HK-2 (cell line): ENCODE data around the gene KRT15.

Experiments used
- DNase-seq: peaks from one replicate; pipeline ENCODE4 v3.0.0-alpha.2; 2018; ENCODE audit not compliant: unreplicated experiment

The KRT15 gene

DNA sequence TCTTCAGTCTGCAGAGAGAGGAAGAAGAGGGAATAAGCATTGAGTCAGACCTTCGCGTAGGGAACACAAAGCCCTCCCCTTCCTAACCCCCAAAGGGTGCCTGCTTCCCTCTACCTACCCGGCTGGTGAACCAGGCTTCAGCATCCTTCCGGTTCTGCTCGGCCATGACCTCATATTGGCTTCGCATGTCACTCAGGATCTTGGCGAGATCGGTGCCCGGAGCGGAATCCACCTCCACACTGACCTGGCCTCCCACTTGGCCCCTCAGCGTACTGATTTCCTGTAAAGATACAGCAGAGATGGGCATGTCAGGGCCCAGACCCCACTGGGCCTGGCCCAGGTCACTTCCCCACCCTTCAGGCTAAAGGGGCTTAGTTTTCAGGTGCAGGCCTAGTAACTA lies 5.6 kb upstream of the KRT15 start:
- DNase-seq = no peak

DNA sequence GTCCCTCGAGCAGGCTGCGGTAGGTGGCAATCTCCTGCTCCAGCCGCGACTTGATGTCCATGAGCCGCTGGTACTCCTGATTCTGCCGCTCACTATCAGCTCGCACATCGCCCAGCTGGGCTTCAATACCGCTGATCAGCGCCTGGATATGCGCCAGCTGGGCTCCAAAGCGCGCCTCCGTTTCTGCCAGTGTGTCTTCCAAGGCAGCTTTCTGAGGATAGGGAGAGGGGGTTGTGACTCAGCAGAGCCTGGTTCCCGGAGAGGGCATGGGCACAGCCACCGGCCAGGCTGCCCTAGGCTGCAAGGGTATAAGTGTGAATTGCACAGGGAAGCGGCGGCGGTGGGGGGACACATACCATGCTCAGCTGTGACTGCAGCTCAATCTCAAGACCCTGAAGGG lies 5.1 kb upstream of the KRT15 start:
- DNase-seq = no peak

DNA sequence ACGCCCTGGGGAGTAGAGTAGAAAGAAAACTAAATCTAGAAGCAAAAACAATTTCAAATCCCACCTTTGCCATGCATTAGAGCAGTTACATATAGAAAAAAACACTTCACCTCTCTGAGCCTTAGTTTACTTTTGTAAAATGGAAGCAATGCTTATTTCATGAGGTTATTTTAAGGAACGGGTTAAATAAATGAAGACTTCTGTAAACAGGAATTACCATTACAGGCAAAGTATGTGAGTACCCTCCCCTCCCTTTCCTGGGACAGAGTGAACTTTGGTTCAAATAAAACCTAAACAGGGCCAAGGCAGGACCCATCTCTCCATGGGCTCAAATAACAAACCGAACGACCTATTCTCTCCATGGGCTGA lies 4.5 kb upstream of the KRT15 start:
- no peak for DNase-seq

DNA sequence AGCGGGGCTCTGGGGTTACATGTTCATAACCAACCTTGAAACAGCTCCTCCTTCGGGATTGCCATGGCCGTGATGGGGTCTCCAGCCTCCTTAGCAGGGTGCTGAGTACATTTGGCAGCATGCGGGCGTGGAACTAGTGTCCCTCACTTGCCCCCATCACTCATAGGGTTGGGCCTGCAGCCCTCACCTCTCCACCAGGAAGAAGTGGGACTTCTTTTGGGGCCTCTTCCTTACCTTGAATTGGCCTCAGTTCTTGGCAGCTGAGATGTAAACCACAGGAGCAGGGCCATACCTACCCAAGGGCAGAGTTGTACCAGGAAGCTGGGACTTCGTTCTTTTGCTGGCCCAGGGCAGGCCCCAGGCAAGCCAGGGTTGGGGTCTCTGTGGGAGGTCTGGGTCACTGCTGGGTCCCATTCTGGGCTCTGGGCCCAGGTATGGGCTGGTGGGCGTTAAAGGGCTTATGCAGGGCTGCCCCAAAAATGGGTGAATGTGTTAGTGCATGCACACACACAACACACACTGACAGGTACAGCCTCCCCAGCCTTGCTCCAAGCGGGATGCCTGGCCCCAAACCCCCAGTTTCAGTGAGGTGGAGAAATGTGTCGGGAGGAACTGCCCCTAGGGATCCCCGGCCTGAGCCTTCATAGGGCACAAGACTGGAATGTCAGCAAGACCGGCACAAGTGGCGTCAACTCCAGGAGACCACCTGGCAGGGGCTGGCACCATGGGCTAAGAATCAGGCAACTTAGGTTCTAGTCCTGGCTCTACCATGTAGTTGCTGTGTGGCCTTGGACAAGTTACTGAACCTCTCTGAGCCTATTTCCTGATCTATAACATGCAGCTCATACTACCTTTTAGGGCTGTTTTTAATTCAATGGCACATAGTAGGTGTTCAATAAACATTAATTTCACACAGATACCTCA lies 3.9 kb upstream of the KRT15 start:
- peak; percentile 62 for DNase-seq

DNA sequence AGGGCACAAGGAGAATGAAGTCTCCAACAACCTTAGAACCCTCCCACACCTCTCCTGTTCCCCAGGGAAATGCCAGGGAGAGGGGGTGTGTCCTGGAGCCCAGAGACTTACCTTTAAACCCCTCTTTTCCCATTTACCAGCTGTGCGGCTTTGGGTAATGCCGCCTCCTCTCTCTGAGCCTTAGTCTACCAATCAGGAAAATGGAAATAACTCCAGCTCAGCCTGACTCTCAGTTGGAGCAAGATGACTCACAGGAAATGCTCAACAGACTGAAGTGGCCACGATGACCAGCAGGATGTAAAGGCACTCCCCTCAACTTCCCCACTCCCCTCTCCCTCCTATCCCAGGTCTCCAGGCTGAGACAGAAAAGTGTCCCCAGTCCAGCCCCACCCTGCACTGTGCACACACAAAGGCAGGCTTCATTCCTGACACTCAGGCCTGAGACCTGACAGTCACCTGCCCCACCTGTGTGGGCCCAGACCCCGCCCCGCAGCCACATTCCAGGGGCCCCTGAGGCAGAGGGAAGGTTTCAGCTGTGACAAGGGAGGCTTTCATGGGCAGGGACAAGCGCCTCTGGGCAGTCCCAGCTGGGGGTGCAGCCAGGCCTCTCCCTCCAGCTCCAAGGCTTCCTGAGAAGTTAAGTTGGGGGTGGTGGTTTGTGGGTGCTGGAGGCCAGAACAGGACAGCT lies 3.0 kb upstream of the KRT15 start:
- peak; percentile 86 for DNase-seq

DNA sequence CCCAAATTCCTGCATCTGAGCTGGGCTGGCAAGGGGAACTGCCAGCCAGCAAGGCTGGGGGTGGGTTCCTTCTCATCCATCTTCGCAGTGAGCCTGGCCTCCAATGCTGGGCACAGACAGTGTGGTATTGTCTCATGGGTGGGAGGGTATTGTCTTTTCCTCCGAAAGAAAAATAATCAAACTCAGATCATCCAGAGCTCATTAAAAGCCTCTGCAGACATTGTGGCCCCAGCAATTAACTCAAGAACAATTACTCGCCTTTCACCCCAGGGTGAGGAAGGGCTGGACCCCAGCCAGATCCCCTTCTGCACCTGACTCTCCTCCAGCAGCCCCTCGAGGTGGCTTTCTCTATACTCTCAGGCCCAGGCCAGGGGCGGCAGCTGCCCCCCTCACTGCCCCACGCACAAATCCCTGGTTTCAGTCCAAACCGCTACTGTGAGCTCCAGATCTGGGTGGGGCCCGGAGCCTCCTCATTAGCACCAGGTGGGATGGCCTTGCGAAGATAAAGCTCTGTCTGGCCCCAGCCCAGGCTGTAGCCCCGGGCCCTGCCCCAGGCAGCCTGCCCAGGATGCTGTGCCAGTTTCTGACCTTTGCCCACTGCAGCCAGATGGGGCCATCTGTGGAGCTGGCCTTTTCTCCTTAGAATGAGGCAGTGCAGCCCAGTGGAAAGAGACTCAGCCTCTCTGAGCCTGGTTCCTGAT lies 2.3 kb upstream of the KRT15 start:
- no peak for DNase-seq

DNA sequence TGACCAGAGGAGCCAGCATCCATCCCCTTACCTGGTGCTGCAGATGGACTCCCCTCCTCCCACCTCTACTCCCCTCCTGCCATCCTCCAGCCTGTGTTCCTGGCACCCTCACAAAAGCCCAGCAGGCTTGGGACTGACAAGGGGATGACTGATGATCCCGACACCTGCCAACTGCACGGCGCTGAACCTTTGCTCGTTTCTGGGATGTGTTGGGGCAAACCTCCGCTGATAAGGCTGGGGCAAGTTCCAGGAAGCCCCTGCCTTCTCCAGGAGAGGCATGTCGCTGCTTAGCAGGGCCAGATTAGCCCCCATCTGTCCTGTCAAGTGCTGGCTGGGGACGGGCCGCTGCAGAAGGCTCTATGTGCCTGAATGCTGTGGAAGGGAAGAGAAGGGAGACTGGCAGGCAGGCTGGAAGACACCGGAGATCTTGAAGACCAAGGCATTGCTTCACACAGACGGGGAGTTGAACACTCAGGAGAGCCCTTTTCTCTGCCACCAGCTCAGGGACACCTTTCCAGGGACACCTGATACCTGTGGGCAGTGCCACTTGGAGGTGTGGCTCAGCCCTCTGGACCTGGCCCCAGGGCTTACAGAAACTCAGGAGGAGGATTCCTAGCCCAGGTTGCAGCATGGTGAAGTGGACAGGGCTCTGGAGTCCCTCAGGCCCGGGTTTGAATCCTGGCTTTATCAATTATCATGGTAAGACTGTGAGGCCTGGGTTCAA lies 973 bp upstream of the KRT15 start:
- DNase-seq = no peak

DNA sequence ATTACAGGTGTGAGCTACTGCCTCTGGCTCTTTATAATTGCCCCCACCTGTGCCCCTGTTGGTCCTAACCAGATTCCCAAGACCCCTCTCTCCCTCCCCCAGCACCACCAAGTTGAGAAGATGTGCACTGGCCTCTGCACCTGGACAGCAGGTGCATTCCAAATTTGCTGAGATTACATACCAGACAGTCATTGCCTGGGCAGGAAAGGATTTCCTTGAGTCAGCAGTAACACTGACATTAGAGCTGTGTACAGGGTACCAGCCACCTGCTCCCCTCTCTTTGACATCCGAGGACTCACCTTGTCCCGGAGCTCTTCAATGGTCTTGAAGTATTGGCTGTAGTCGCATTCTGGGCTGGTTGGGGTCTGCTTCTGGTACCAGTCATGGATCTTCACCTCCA lies 659 bp downstream of the KRT15 start:
- no peak for DNase-seq

DNA sequence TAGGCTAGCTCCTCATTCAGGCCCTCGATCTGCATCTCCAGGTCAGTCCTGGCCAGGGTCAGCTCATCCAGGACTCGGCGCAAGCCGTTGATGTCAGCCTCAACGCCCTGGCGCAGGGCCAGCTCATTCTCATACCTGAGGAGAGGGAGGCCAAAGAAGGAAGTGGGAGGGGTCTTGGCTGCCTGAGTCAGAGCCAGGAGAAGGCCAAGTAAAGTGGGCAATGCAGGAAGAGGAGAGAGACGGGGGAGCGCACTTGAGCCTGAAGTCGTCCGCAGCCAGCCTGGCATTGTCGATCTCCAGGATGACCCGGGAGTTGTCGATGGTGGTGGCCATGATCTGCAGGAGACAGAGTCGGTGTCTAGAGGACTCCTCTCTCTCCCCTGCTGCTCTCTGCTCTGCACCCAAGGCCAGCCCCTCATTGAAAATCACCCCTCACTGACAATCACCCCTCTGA lies 1.8 kb downstream of the KRT15 start:
- DNase-seq = no peak

DNA sequence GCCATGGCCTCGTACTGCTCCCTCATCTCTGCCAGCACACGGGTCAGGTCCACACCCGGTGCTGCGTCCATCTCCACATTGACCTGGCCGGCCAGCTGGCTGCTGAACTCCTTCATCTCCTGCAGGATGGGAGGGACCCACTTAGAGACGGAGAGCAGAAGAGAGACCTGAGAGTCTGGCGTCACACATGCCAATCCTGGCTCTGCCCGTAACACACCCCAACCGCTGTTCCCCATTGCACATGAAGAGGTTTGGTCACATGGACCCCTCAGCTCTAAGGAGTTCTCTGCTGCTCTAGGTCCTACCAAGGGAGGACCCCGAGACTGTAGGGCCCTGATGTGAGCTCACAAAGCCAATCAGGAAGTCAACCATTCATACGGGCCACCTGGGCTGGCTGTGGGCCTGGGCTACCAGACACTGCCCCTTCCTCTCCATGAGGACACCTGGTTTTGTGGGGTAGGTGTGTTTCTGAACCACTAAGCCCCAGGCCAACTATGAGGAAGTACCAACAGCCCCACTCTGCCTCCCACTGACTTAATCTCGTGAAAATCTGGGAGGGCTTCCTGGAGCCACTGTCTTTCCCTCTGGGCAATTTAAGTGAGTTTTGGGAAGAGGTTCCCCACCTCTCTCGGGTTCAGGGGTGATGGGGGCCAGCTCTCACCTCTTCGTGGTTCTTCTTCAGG lies 2.4 kb downstream of the KRT15 start:
- DNase-seq = no peak

DNA sequence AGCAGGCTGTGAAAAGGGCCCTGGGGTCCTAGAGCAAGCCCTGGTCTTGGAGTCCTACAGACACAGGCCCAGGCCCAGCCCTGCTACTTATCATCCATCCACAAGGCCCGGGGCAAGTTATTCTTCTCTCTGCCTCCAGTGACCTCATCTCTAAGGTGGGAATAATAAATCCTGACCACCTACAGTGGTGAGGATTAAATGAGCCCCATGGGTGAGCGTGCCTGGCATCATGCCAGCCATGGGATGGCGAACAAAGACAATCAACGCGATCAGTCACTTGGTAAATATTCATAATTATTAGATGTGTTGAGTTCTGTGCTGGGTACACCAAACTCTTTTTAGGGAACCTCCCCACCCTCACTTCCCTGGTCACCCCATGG lies 5.5 kb downstream of the KRT15 start:
- DNase-seq = no peak

DNA sequence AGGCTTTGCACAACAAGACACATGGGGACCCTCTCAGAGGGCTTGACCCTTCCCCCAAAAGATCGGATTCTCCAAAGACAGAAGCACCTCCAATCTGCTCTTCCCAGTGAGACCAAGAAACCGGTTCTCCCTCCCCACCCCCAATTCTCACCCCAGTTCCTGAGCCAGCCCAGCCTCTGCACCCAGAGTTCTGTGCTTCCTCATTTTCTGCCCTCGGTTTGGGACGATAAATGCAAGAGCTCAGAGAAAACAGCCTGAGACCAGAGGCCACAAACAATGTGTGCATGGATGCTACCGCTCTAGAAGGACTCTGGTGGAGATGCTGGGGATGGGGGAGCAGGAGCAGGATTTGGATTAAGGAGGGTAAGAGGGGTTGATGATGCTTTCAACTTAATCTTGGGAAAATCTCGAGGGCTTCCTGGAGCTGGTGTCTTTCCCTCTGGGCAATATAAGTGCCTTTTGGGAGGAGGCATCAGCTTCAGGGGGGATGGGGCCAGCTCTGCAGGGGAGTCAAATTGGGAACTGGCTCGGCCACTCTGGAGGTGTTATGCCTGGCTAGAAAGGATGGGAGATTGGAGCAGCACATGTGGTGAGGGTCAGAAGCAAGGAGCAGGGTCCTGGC lies 6.0 kb downstream of the KRT15 start:
- DNase-seq = no peak

DNA sequence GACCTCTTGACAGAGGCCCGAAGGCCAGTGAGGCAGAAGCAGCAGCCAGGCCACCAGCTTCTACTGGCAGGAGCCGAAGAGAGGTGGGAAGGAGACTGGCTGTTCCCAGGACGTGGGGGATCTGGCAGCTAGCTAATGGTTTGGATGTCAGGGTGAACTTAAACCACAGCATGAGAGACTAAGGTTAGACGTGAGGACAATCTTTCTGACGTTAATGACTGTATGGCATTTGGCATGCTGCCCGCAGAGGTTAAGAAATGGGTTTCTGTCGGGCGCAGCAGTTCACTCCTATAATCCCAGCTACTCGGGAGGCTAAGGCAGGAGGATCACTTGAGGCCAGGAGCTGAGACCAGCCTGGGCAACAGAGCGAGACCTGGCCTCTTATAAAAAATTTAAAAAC lies 7.0 kb downstream of the KRT15 start:
- no peak for DNase-seq

DNA sequence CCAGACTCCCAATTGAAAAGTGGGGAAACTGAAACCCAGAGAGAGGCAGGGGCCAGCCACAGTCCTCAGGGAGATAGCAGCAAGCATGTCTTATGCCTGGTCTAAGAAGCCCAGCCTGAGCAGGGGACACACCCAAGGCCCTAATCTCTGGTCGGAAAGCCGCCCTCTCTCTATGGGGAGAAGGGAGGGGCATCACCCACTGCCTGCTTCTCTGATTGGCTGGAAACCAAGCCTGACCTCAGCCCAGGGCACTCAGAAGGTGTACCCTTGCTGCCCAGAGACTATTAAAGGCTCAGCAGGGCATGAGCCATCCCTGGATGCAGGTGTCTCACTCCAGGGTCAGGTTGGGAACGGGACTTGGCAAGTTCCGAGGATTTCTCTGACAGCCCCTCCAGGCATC lies 7.6 kb downstream of the KRT15 start:
- no peak for DNase-seq

DNA sequence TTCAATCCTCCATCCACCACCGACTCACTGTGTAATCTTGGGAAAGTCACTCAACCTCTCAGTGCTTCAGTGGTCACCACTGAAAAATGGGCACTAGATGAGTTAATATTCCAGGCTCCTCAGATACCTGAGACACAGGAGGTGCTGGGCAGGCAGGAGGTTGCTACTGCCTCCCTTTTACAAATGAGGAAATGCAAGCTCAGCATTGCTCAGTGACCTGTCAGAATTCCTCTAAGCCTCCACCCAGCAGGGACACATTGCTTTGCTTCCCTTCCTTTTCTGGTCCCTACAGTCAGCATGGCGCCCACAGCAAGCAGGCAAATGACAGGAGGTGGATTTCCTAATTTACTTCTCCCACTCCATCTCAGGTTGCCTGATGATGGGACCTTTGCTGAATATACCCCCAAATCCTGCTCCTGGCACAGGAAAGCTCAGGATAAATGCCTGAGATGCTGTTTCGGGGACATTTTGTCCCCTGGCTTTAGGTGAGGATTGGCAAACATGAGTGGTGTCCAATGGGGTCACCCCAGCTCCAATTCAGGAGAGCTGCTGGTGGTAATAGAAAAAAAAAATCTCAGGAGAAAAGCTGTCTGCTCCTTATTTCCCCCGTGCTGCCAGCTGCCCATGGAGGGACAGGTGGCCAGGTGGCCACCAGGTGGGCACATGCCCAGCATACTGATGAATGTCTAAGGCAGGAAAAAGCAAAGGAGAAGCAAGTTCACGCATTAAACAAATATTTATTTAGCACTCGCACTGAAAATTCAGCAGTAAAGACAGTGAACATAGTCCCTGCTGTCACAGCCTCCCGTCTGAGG lies 8.2 kb downstream of the KRT15 start:
- no peak for DNase-seq

DNA sequence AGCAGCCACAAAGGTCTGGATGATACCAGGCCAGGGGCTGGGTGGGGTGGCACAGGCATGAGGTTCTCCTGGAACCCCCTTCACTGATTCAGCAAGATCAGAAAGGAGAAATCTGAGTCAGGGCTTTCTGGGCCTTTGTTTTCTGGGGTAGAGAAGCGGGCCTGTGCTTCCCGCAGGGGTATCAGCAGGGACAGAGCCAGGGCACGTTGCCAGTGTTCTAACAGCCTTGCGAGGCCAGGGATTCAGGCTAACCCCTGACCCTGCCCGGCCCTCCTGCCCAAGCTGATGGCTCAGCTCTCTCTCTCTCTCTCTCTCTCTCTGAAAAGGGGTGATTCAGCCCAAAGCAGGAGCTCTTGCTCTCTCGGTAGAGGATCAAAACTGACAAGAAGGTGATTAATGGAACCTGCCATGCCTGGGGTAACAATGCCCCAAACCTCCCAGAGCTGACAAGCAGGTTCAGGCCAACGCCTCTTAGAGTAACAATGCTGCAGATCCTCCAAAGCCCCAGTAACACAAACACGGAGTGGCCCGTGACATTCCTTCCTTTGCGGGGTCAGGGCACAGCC lies 11.3 kb downstream of the KRT15 start:
- no peak for DNase-seq

DNA sequence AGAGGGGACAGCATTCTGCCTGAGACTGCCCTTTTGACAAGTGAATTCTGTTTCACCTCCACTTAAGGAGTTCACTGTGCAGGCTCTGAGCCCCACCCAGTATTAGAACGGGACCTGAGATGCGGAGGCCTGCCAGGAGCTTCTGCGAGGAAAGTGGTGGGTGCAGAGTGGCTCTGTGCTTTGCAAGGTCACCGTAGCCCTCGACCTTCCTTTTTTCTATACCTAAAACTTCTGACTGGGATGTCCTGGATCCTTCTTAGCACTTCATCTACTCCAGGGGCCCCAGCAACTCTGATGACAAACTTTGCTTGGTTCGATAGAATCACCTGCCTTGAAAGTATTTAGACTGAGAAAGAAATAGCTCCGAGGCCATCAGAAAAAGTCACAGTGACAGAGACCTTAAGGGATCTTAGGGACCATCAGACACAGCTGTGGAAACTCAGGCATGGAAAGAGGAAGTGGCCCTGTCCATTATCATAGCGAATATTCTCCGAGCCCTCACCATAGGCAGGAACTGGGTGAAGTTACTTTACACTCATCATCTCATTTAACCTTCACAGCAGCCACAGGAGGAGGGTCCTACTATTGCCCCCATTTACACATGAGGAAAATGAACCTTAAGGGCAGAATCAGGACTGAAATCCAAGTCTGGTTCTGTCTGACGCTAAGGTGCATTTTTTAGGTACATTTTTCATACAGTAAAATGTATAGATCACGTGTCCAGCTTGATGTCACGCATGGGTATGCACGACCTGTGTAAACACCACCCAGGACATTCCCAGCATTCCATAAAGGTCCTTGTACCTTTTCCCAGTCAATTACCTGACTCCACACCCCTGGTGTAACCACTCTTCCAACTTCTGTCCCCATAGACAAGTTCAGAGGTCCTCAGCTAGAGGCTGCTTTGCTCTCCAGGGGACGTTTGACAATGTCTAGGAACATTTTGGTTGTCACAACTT lies 12.6 kb downstream of the KRT15 start:
- no peak for DNase-seq

DNA sequence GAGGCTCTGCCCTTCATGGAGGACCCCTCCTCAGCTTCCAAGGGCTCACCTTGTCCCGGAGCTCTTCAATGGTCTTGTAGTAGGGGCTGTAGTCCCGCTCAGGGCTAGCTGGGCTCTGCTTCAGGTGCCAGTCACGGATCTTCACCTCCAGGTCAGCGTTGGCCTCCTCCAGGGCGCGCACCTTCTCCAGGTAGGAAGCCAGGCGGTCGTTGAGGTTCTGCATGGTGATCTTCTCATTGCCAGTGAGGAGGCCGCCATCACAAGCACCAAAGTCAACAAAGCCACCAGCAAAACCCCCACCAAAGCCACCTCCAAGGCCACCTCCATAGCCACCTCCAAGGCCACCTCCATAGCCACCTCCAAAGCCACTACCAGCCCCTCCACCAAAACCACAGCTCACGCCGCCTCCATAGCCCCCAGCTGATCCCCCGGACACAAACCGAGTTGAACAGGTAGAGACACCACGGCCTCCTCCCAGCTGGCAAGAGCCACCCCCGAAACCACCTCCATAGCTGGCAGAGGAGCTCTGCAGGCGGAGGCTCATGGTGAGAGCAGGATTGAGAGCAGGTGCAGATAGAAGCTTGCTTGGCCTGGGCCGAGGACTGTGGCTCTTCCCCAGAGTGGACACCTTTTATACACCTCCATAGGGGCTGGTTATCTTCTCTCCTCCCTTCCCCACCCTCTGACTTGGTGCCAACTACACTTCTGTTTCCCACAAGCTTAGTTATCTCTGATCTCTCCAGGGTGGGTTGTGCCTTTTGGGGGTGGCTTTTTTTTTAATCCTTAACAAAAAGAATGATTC lies 13.5 kb downstream of the KRT15 start, which contains the start of gene KRT13:
Gene KRT13, minus strand, starts transcription at position 606 of the 802 bp plus-strand sequence. Its CDS starts 62 bp downstream, at position 544.
- DNase-seq = no peak
